PFSK-1 (cell line): ENCODE data around the gene MKRN1.

ENCODE experiments used
- FOXP2 ChIP-seq: optimal IDR thresholded peaks from 2 replicates; pipeline ENCODE3; 2011; ENCODE audit warnings: borderline replicate concordance, control low read depth, inconsistent platforms; ENCODE audit not compliant: insufficient read depth; ENCODE audit errors: extremely low read length, extremely low read depth
- POLR2AphosphoS5 ChIP-seq: IDR thresholded peaks from 2 replicates; pipeline ENCODE4 v1.6.1; 2012; ENCODE audit warnings: low read depth, mild to moderate bottlenecking, control low read depth, low read length, moderate library complexity
- REST ChIP-seq, 2 experiments: IDR thresholded peaks; 2 replicates each; pipeline versions ENCODE4 v1.6.1 to v1.8.0; 2011 to 2012; ENCODE audit warnings: low read depth in 2 of 2, low read length in 2 of 2, control low read depth in 1 of 2, inconsistent platforms in 1 of 2, mild to moderate bottlenecking in 1 of 2, moderate library complexity in 1 of 2; ENCODE audit not compliant: insufficient read depth in 1 of 2
- SIN3A ChIP-seq: IDR thresholded peaks from 2 replicates; pipeline ENCODE4 v1.6.1; 2012; ENCODE audit warnings: mild to moderate bottlenecking, low read length, moderate library complexity, borderline replicate concordance; ENCODE audit not compliant: insufficient read depth
- TAF1 ChIP-seq: IDR thresholded peaks from 2 replicates; pipeline ENCODE4 v1.6.1; 2012; ENCODE audit warnings: low read length, control low read depth, borderline replicate concordance; ENCODE audit not compliant: insufficient read depth

Gene MKRN1

GRCh38 chr7:140494867-140495266 is 15.6 kb upstream of the MKRN1 start:
- TF ChIP-seq REST (IDR thresholded peaks at IDR 0.05; ENCODE audit: insufficient read depth in 1 of 2, low read depth in 2 of 2, low read length in 2 of 2) (no peak), TAF1 (no peak)

GRCh38 chr7:140489026-140489359 is 9.7 kb upstream of the MKRN1 start:
- TF ChIP-seq POLR2AphosphoS5 (no peak), FOXP2 (no peak), REST (IDR thresholded peaks at IDR 0.05; ENCODE audit: insufficient read depth in 1 of 2, low read depth in 2 of 2, low read length in 2 of 2) (no peak), TAF1 (no peak), SIN3A (no peak)

GRCh38 chr7:140485500-140486265 is 6.4 kb upstream of the MKRN1 start:
- TF ChIP-seq FOXP2 (no peak), REST (IDR thresholded peaks at IDR 0.05; ENCODE audit: insufficient read depth in 1 of 2, low read depth in 2 of 2, low read length in 2 of 2) (no peak), POLR2AphosphoS5 (no peak), TAF1 (no peak), SIN3A (no peak)

GRCh38 chr7:140484951-140485499 is 5.7 kb upstream of the MKRN1 start:
- TF ChIP-seq TAF1 = no peak
- TF ChIP-seq FOXP2 = no peak
- no peak for TF ChIP-seq REST (IDR thresholded peaks at IDR 0.05; ENCODE audit: insufficient read depth in 1 of 2, low read depth in 2 of 2, low read length in 2 of 2)
- TF ChIP-seq SIN3A = no peak
- TF ChIP-seq POLR2AphosphoS5 = no peak

- TF ChIP-seq REST (IDR thresholded peaks at IDR 0.05; ENCODE audit: insufficient read depth in 1 of 2, low read depth in 2 of 2, low read length in 2 of 2) = no peak
- TF ChIP-seq SIN3A = no peak
- TF ChIP-seq FOXP2 = no peak
- no peak for TF ChIP-seq POLR2AphosphoS5
- no peak for TF ChIP-seq TAF1
Measured at GRCh38 chr7:140484479-140484878, 5.2 kb upstream of the MKRN1 start.
